H1 (cell line): ENCODE data around the gene PTBP1. TPM values are rescaled to one million over a fixed set of nuclear protein-coding genes. Genes with fewer than 3 reads are reported as not detected.
A peak's percentile ranks its signal among the peaks of the same experiment; 100 is the strongest.

Experiments used
- CTCF ChIA-PET: fragments of 300-600 bp; sonication (Branson Sonifier 250); formaldehyde crosslinking; loops from one replicate; lab custom pipeline; 2021; ENCODE audit not compliant: partially characterized antibody; lab: Charles Lee
- POLR2A ChIA-PET: fragments of 300-600 bp; sonication (Branson Sonifier 250); formaldehyde crosslinking; loops from one replicate; lab custom pipeline; 2021; ENCODE audit warnings: inconsistent platforms; ENCODE audit not compliant: partially characterized antibody; lab: Charles Lee
- DNase-seq, 2 experiments: peaks; one replicate each; pipeline versions ENCODE4 v3.0.0 to v3.0.0-alpha.2; 2010 to 2022; ENCODE audit warnings: low spot score in 2 of 2, low read depth in 1 of 2, mixed read lengths in 1 of 2
- FAIRE-seq: peaks from 2 replicates; lab custom pipeline; 2011; peaks lifted over from hg19 to GRCh38; lab: Jason Lieb, UNC
- H2AFZ ChIP-seq: 2 replicates; pipeline ENCODE4 v1.8.1; 2012; ENCODE audit warnings: low read length, inconsistent platforms
- H2AK5ac ChIP-seq: 2 replicates; pipeline ENCODE4 v1.6.1; 2013; ENCODE audit warnings: low read depth, low read length
- H2BK120ac ChIP-seq: replicated peaks from 2 replicates; pipeline ENCODE3; 2013; ENCODE audit warnings: low read depth, low read length, inconsistent platforms
- H2BK12ac ChIP-seq: 2 replicates; pipeline ENCODE4 v1.6.1; 2013; ENCODE audit warnings: low read depth, low read length
- H2BK15ac ChIP-seq: 2 replicates; pipeline ENCODE4 v1.6.1; 2013; ENCODE audit warnings: low read length
- H2BK20ac ChIP-seq: 2 replicates; pipeline ENCODE4 v1.6.1; 2013; ENCODE audit warnings: low read length
- H2BK5ac ChIP-seq: 2 replicates; pipeline ENCODE4 v1.6.1; 2013; ENCODE audit warnings: low read depth, low read length
- H3K14ac ChIP-seq: 2 replicates; pipeline ENCODE4 v1.6.1; 2013; ENCODE audit warnings: inconsistent platforms; ENCODE audit not compliant: insufficient read length
- H3K18ac ChIP-seq: 2 replicates; pipeline ENCODE4 v1.6.1; 2013; ENCODE audit warnings: low read length; ENCODE audit errors: extremely low read depth
- H3K23ac ChIP-seq: 2 replicates; pipeline ENCODE4 v1.6.1; 2013; ENCODE audit warnings: inconsistent platforms; ENCODE audit not compliant: insufficient read length
- H3K23me2 ChIP-seq: 2 replicates; pipeline ENCODE4 v1.6.1; 2013; ENCODE audit warnings: low read depth, low read length
- H3K27ac ChIP-seq: 2 replicates; pipeline ENCODE4 v1.6.1; 2011; ENCODE audit warnings: low read depth, low read length, inconsistent platforms
- H3K27me3 ChIP-seq, 4 experiments: replicated peaks in 1 of 4; 1 replicate in 1 of 4; 2 replicates in 3 of 4; pipeline versions ENCODE4 v1.6.1 to v1.8.1; 2011 to 2013; ENCODE audit warnings: low read length in 3 of 4, mild to moderate bottlenecking in 3 of 4, inconsistent platforms in 2 of 4, mixed read lengths in 2 of 4, moderate library complexity in 1 of 4; ENCODE audit not compliant: control insufficient read depth in 3 of 4, insufficient read depth in 3 of 4; ENCODE audit errors: extremely low read depth in 1 of 4
- H3K36me3 ChIP-seq, 4 experiments: 2 replicates each; pipeline versions ENCODE4 v1.6.1 to v1.8.1; 2011 to 2013; ENCODE audit warnings: mild to moderate bottlenecking in 4 of 4, low read length in 3 of 4, moderate library complexity in 2 of 4, control low read depth in 1 of 4, inconsistent platforms in 1 of 4; ENCODE audit not compliant: insufficient read depth in 4 of 4, control insufficient read depth in 2 of 4
- H3K4ac ChIP-seq: replicated peaks from 2 replicates; pipeline ENCODE3; 2013; ENCODE audit warnings: low read length, low read depth, mixed read lengths, inconsistent platforms; ENCODE audit not compliant: insufficient read length
- H3K4me1 ChIP-seq, 4 experiments: replicated peaks in 1 of 4; 1 replicate in 1 of 4; 2 replicates in 3 of 4; pipeline versions ENCODE4 v1.6.1 to v1.8.1; 2011 to 2013; ENCODE audit warnings: low read length in 3 of 4, inconsistent platforms in 2 of 4, mixed read lengths in 1 of 4; ENCODE audit not compliant: insufficient read depth in 4 of 4, control insufficient read depth in 3 of 4
- H3K4me2 ChIP-seq, 2 experiments: 2 replicates each; pipeline versions ENCODE4 v1.6.1 to v1.8.1; 2011 to 2013; ENCODE audit warnings: low read depth in 2 of 2, low read length in 2 of 2, control low read depth in 1 of 2, inconsistent platforms in 1 of 2, mild to moderate bottlenecking in 1 of 2; ENCODE audit not compliant: insufficient read depth in 1 of 2
- H3K4me3 ChIP-seq, 4 experiments: fragments of 200-600, 300-600 bp in 1 of 4; sonication (generic), shearing (Covaris generic), sonication (Bioruptor Twin) in 1 of 4; 2 replicates each; pipeline versions ENCODE4 v1.5.1 to v1.8.1; 2011 to 2016; ENCODE audit warnings: low read length in 4 of 4, low read depth in 3 of 4, control low read depth in 2 of 4, inconsistent platforms in 2 of 4, mild to moderate bottlenecking in 2 of 4, mixed read lengths in 1 of 4, moderate library complexity in 1 of 4; ENCODE audit not compliant: insufficient read depth in 2 of 4; ENCODE audit errors: extremely low read depth in 1 of 4
- H3K56ac ChIP-seq: replicated peaks from 2 replicates; pipeline ENCODE3; 2013; ENCODE audit warnings: low read depth, mild to moderate bottlenecking, mixed read lengths, low read length, inconsistent platforms; ENCODE audit not compliant: insufficient read length
- H3K79me1 ChIP-seq: 2 replicates; pipeline ENCODE4 v1.6.1; 2013; ENCODE audit warnings: low read depth, low read length, control low read depth
- H3K79me2 ChIP-seq, 2 experiments: 2 replicates each; pipeline versions ENCODE4 v1.6.1 to v1.8.1; 2012 to 2013; ENCODE audit warnings: low read length in 2 of 2, mild to moderate bottlenecking in 2 of 2, inconsistent platforms in 1 of 2; ENCODE audit not compliant: insufficient read depth in 2 of 2, control insufficient read depth in 1 of 2
- H3K9ac ChIP-seq, 4 experiments: replicated peaks in 1 of 4; 1 replicate in 1 of 4; 2 replicates in 3 of 4; pipeline versions ENCODE4 v1.6.1 to v1.8.1; 2011 to 2013; ENCODE audit warnings: low read depth in 3 of 4, low read length in 3 of 4, control low read depth in 2 of 4, mild to moderate bottlenecking in 2 of 4, moderate library complexity in 2 of 4, inconsistent platforms in 1 of 4; ENCODE audit errors: extremely low read depth in 1 of 4
- H3K9me3 ChIP-seq, 2 experiments: 2 replicates each; pipeline versions ENCODE4 v1.6.1 to v1.8.1; 2012 to 2013; ENCODE audit warnings: mild to moderate bottlenecking in 2 of 2, moderate library complexity in 2 of 2, control low read depth in 1 of 2, inconsistent platforms in 1 of 2, low read depth in 1 of 2, low read length in 1 of 2, mixed read lengths in 1 of 2; ENCODE audit not compliant: insufficient read depth in 2 of 2
- H4K20me1 ChIP-seq, 2 experiments: replicated peaks in 1 of 2; 2 replicates each; pipeline versions ENCODE3 to v1.8.1; 2011 to 2013; ENCODE audit warnings: inconsistent platforms in 2 of 2, low read length in 2 of 2, mild to moderate bottlenecking in 1 of 2; ENCODE audit not compliant: insufficient read depth in 2 of 2, control insufficient read depth in 1 of 2
- H4K5ac ChIP-seq: 2 replicates; pipeline ENCODE4 v1.6.1; 2013; ENCODE audit warnings: low read length, low read depth, mixed read lengths, inconsistent platforms; ENCODE audit not compliant: insufficient read length
- H4K8ac ChIP-seq: 2 replicates; pipeline ENCODE4 v1.8.0; 2013; ENCODE audit warnings: mild to moderate bottlenecking, moderate library complexity, low read length, inconsistent platforms; ENCODE audit not compliant: insufficient read depth; ENCODE audit errors: extremely low read depth
- H4K91ac ChIP-seq: replicated peaks from 2 replicates; pipeline ENCODE3; 2013; ENCODE audit warnings: low read length, mixed read lengths, inconsistent platforms; ENCODE audit not compliant: insufficient read length
- ASH2L ChIP-seq: fragments of 200-600, 300-600 bp; sonication (generic); IDR thresholded peaks from one replicate; pipeline ENCODE4 v1.7.1; 2017; ENCODE audit warnings: low read length
- EGR1 ChIP-seq: IDR thresholded peaks from 2 replicates; pipeline ENCODE4 v1.6.1; 2011; ENCODE audit warnings: low read depth, low read length, borderline replicate concordance
- HDAC6 ChIP-seq: IDR thresholded peaks from one replicate; pipeline ENCODE4 v1.7.1; 2012; ENCODE audit warnings: low read depth, mild to moderate bottlenecking, inconsistent platforms, low read length, moderate library complexity
- JUN ChIP-seq: IDR thresholded peaks from 2 replicates; pipeline ENCODE4 v1.6.1; 2011; ENCODE audit warnings: low read depth, mild to moderate bottlenecking, improper control_type of control experiment, low read length
- KDM1A ChIP-seq: fragments of 200-600, 300-600 bp; sonication (generic); IDR thresholded peaks from 2 replicates; pipeline ENCODE4 v1.7.1; 2016; ENCODE audit warnings: mild to moderate bottlenecking, low read length, borderline replicate concordance
- POLR2A ChIP-seq, 2 experiments: IDR thresholded peaks; 1 replicate in 1 of 2; 2 replicates in 1 of 2; pipeline ENCODE4 v1.6.1; 2011; ENCODE audit warnings: low read depth in 2 of 2, low read length in 2 of 2, mild to moderate bottlenecking in 2 of 2; ENCODE audit errors: control extremely low read depth in 1 of 2
- WGBS, 2 experiments: shearing (Covaris generic) in 1 of 2; methylation state at CpG; one replicate each; pipeline versions ENCODE4 v1.1.6 to v1.1.7; 2013 to 2015; ENCODE audit warnings: low lambda C conversion rate in 2 of 2, mixed read lengths in 2 of 2, inconsistent platforms in 1 of 2, low coverage in 1 of 2, missing lambda C conversion rate in 1 of 2; ENCODE audit not compliant: insufficient replicate concordance in 2 of 2, insufficient coverage in 1 of 2, insufficient read length in 1 of 2; ENCODE audit errors: extremely low coverage in 1 of 2, missing lambda C conversion rate in 1 of 2; 5-methylcytosine and 5-hydroxymethylcytosine counted together
- polyA plus RNA-seq, 7 experiments: library from polyadenylated mRNA; depleted of rRNA in 3 of 7; stranded (reverse) in 5 of 7; unstranded in 2 of 7; fragments of >200 nt in 5 of 7; fragments of 200-250 nt in 2 of 7; gene quantifications; 1 replicate in 5 of 7; 2 replicates in 1 of 7; 4 replicates in 1 of 7; pipeline versions ENCODE4 v1.2.1 to v1.2.3, GENCODE V29; 2011 to 2013; ENCODE audit warnings: missing spikeins in 2 of 7, mixed read lengths in 2 of 7
- total RNA-seq: library from RNA; stranded (reverse); fragmentation: NEBNext Ultra II Directional; extraction: Animal tissue kit (Norgen Biotek cat#: 25700); gene quantifications from 2 replicates; pipeline ENCODE4 v1.2.1, GENCODE V29; 2021

The PTBP1 gene
- total and polyA plus RNA-seq, 2 of the 8 experiments (the other 6 are each of a cell fraction or from before 2014, with no cell fraction given) = 528 to 888 TPM

DNA sequence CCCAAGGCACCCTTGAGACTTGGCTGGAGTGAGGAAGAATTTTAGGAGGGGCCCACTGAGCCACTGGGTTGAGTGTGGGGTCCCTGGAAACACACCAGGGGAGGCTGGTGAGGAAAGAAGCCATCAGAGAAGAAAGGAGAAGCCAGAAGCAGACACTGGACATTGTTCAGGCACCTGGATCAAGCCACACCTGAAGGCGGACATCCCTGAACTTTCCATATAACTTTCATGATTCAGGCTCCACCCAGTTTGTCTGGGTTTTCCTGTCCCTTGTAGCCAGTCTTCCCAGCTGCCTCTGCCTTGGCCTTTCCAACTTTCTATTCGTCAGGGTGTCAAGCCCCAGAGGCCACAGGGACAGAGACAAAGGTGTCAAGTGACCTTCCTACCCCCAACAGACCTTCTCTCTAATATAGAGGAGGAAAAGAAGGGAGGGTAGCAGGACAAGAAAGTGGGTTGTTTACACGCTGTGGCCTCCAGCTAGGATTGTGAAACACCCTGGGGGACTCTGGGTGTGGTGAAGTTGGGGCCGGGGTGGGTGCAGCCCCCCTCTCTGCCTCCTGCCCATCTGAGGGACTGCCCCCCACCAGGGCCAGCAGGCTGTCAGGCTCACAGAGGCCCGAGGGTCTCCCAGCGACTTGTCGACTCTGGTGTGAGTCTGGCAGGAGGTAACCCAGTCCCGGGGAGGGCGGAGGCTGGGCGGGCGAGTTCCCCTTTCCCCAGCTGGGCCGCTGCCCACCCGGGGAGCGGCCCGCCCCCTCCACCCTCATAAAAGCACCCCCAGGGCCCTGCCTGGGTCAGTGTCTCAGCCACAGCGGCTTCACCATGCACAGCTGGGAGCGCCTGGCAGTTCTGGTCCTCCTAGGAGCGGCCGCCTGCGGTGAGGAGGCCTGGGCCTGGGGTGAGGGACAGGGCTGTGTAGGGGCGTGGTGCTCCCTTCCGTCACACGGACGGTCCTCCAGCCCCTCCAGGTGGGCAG lies 61.9 kb downstream of the PTBP1 start, which contains the start of gene CFD:
Gene CFD, plus strand, starts transcription at position 797 of the 976 bp plus-strand sequence. Its CDS starts 26 bp downstream, at position 823.
- Histone ChIP-seq H3K9me3 (no peaks in the 10 kb centered on the region), H2AK5ac (no peak within 1 kb of the TSS), H4K20me1 (peaks cover 0 to 6% of the 10 kb centered on the region in 2 experiments), H3K27ac (no peak within 1 kb of the TSS), H4K5ac (no peak within 1 kb of the TSS), H4K91ac (no peak within 1 kb of the TSS), H2BK20ac (no peak within 1 kb of the TSS), H3K56ac (no peak within 1 kb of the TSS), H3K79me1 (no peaks in the 10 kb centered on the region), H3K14ac (no peak within 1 kb of the TSS), H2BK120ac (no peak within 1 kb of the TSS), H3K4me3 (peak within 1 kb of the TSS in 3 of 4 experiments; percentile 8 to 58 (median 42); a peak in 6 of 8 replicates), H2BK12ac (no peak within 1 kb of the TSS), H3K4ac (no peak within 1 kb of the TSS), H4K8ac (no peak within 1 kb of the TSS), H3K9ac (no peak within 1 kb of the TSS), H2BK5ac (no peak within 1 kb of the TSS), H3K27me3 (peaks cover 9 to 25% (median 13%) of the 10 kb centered on the region in 4 experiments), H3K4me2 (peak within 1 kb of the TSS; percentile 55 to 61), H3K79me2 (no peaks in the 10 kb centered on the region), H2AFZ (no peak within 1 kb of the TSS), H3K23me2 (peaks cover 10% of the 10 kb centered on the region; the same call in 1 of the 2 replicates), H3K18ac (no peak within 1 kb of the TSS), H3K36me3 (no peaks in the 10 kb centered on the region), H3K23ac (no peak within 1 kb of the TSS), H3K4me1 (peaks cover 0 to 5% (median 3%) of the 10 kb centered on the region in 4 experiments; a peak in 6 of 7 replicates), H2BK15ac (no peak within 1 kb of the TSS)
- 67% methylated on average over 14 of the region's 24 CpGs; no CpG with 5 or more reads in 1 of the 2 experiments for WGBS, 2 experiments
- FAIRE-seq (no peak), DNase-seq (no peak)
- ChIA-PET POLR2A (interaction anchor here (0.8 to 1.8 kb wide), 7 partner anchors 41 to 227 kb away, joined by 3 to 7 read pairs (median 3); partner anchors contain the start of gene WDR18), CTCF (interaction anchor here (0.6 to 3.3 kb wide), 8 partner anchors 8 to 347 kb away, joined by 3 to 10 read pairs (median 4); no protein-coding TSS in a partner anchor)
- TF ChIP-seq KDM1A = peak; percentile 47; the same call in 1 of the 2 replicates
- TF ChIP-seq ASH2L = no peak
- no peak for TF ChIP-seq POLR2A (IDR thresholded peaks at IDR 0.05; ENCODE audit: control extremely low read depth in 1 of 2, low read depth in 2 of 2, low read length in 2 of 2)
- no peak for TF ChIP-seq EGR1
- TF ChIP-seq HDAC6 = no peak
- TF ChIP-seq JUN = no peak
